Cardiac ventricle fibroblast (primary cell): ENCODE results near the gene SLC22A9. TPM values are rescaled to one million over a fixed set of nuclear protein-coding genes. Genes with fewer than 3 reads are reported as not detected.

Experiments used
- total RNA-seq: library from RNA; depleted of rRNA; stranded (reverse); fragments of >200 nt; gene quantifications from 2 replicates; pipeline ENCODE4 v1.2.3, GENCODE V29; 2015

SLC22A9 gene
- total RNA-seq, result not detected in 2 replicates

DNA sequence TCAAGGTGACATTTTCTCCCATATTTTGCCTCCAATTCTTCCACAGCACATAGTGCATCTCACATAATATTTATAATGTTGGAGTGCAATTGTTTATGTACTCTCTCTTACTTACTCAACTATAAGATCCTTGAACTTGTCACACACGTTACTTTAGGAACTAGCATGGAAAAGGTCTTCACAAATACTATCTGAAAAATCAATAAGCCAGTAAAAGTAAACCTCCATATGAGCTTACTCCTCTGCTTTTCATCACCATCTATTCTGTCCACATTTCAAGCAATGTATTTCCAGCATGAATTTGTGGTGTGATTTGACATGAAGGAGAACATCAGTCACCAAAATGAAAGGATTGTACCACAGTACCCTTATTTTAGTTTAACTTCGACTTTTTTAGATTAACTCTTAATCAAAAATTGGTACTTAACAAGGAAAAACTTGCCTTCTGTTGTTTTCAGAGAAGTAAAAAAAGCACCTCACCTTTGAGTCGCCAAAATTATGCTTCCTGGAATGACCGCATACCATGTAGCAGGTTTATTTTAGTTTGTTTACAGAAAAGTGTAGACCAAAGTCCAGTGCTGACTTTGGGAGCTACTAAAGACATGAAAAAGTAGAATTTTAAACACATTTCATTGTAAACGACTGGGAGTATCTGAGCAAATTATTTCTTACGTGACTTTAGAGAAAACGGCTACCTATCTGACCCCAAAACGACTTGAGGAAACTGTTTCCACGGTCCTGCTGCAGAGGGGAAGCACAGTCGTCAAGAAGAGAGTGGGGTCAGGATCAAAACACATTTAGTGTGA, at the start of gene SLC22A9:
Gene SLC22A9, plus strand, starts transcription at position 621 of the 806 bp plus-strand sequence. CDS start 272 bp downstream, outside the sequence.

Other genes starting within 250 kb of the SLC22A9 start
- gene SLC22A24, start 225.6 kb upstream of the SLC22A9 start, total RNA-seq, result not detected in 2 replicates
- not detected in 2 replicates for gene SLC22A25, start 126.2 kb upstream of the SLC22A9 start, total RNA-seq
- 0.94 and 1.1 TPM in 2 replicates for gene PLAAT5, start 121.4 kb downstream of the SLC22A9 start, total RNA-seq
- 7.8 and 8.2 TPM in 2 replicates for gene LGALS12, start 136.3 kb downstream of the SLC22A9 start, total RNA-seq
- gene PLAAT4, start 167.0 kb downstream of the SLC22A9 start, total RNA-seq, result 60.6 and 68.1 TPM in 2 replicates
- not detected in 2 replicates for gene PLAAT2, start 193.6 kb downstream of the SLC22A9 start, total RNA-seq
- gene PLAAT3, start 244.6 kb downstream of the SLC22A9 start, total RNA-seq, result 48.2 and 53.7 TPM in 2 replicates